Activated CD8-positive, alpha-beta memory T cell treated with anti-CD3 and anti-CD28 coated beads for 1 hour (primary cell): ENCODE data around the gene EPHA1.
A peak's percentile ranks its signal among the peaks of the same experiment; 100 is the strongest.

Source experiments
- DNase-seq, 2 donors: peaks; one replicate each; pipeline ENCODE4 v3.0.0-alpha.2; 2020; ENCODE audit warnings: low read depth in 1 of 2; ENCODE audit errors: extremely low read depth in 1 of 2

Gene EPHA1

GRCh38 chr7:143408686-143409561, at the start of gene EPHA1:
EPHA1 (minus strand) TSS chr7:143408856; CDS start chr7:143408805, 51 bp downstream.
- peak in 1 of 2 donors; percentile 29 for DNase-seq

GRCh38 chr7:143458263-143458662, 49.6 kb upstream of the EPHA1 start:
- no peak for DNase-seq

- DNase-seq, result no peak
Observed at GRCh38 chr7:143456992-143457793, 48.5 kb upstream of the EPHA1 start.

GRCh38 chr7:143455942-143456341, 47.3 kb upstream of the EPHA1 start:
- DNase-seq, result no peak

- no peak for DNase-seq
Observed at GRCh38 chr7:143455491-143455890, 46.8 kb upstream of the EPHA1 start.

- no peak for DNase-seq
Observed at GRCh38 chr7:143454091-143454680, 45.5 kb upstream of the EPHA1 start.

- no peak for DNase-seq
Observed at GRCh38 chr7:143452495-143452894, 43.8 kb upstream of the EPHA1 start.

GRCh38 chr7:143451746-143452145, 43.1 kb upstream of the EPHA1 start:
- no peak for DNase-seq

- DNase-seq, result no peak
Observed at GRCh38 chr7:143451122-143451521, 42.5 kb upstream of the EPHA1 start.

GRCh38 chr7:143449793-143450192, 41.1 kb upstream of the EPHA1 start:
- DNase-seq, result no peak

- DNase-seq, result no peak
Observed at GRCh38 chr7:143448429-143448828, 39.8 kb upstream of the EPHA1 start.

GRCh38 chr7:143447466-143447865, 38.8 kb upstream of the EPHA1 start:
- no peak for DNase-seq

- DNase-seq, result no peak
Observed at GRCh38 chr7:143444785-143445184, 36.1 kb upstream of the EPHA1 start.

GRCh38 chr7:143444063-143444782, 35.6 kb upstream of the EPHA1 start:
- no peak for DNase-seq

- no peak for DNase-seq
Observed at GRCh38 chr7:143443153-143443552, 34.5 kb upstream of the EPHA1 start, which contains the start of gene TAS2R60. TAS2R60 (plus strand) TSS chr7:143443453; CDS start chr7:143443453, 0 bp downstream.

- DNase-seq, result no peak
Observed at GRCh38 chr7:143439866-143440265, 31.2 kb upstream of the EPHA1 start.

- DNase-seq, result no peak
Observed at GRCh38 chr7:143437578-143437977, 28.9 kb upstream of the EPHA1 start.

- no peak for DNase-seq
Observed at GRCh38 chr7:143436325-143436946, 27.8 kb upstream of the EPHA1 start.

- DNase-seq, result no peak
Observed at GRCh38 chr7:143435266-143435665, 26.6 kb upstream of the EPHA1 start.

GRCh38 chr7:143434660-143435059, 26.0 kb upstream of the EPHA1 start:
- no peak for DNase-seq
